ENCODE measurements around the gene PATZ1. TPM values are rescaled to one million over a fixed set of nuclear protein-coding genes. Genes with fewer than 3 reads are reported as not detected.
"Not testable (repeated sequence)": the region's sequence is repeated elsewhere in the genome, so short reads cannot be mapped to it uniquely, and the experiment has no call there.

PATZ1 gene
- total RNA-seq, 1 donor from 2014 or later: 19.8 TPM

GRCh38 chr22:31354515-31354914 is 8.4 kb upstream of the PATZ1 start:
- Histone ChIP-seq H3K4me1 (ENCODE audit: control insufficient read depth in 3 of 3, insufficient read depth in 3 of 3, low read length in 3 of 3) (no peaks in the 10 kb centered on the region), H3K27ac (ENCODE audit: low read depth, low read length) (no peak overlapping the region), H3K27me3 (ENCODE audit: control insufficient read depth in 3 of 3, insufficient read depth in 3 of 3, low read length in 3 of 3) (peaks cover 2 to 9% (median 5%) of the 10 kb centered on the region in 3 donors), H3K9me3 (ENCODE audit: control insufficient read depth in 3 of 3, low read length in 3 of 3) (no peaks in the 10 kb centered on the region), H3K36me3 (ENCODE audit: control insufficient read depth in 3 of 3, insufficient read depth in 3 of 3, low read length in 3 of 3) (no peaks in the 10 kb centered on the region), H3K9ac (ENCODE audit: low read depth in 1 of 3, low read length in 3 of 3) (no peak overlapping the region), H3K4me3 (ENCODE audit: low read length in 3 of 3) (no peak overlapping the region)

GRCh38 chr22:31350410-31350863 is 4.3 kb upstream of the PATZ1 start:
- Histone ChIP-seq H3K9ac (ENCODE audit: low read depth in 1 of 3, low read length in 3 of 3) (no peak overlapping the region), H3K36me3 (ENCODE audit: control insufficient read depth in 3 of 3, insufficient read depth in 3 of 3, low read length in 3 of 3) (no peaks in the 10 kb centered on the region), H3K4me3 (ENCODE audit: low read length in 3 of 3) (no peak overlapping the region), H3K27me3 (ENCODE audit: control insufficient read depth in 3 of 3, insufficient read depth in 3 of 3, low read length in 3 of 3) (peaks cover 2 to 9% (median 5%) of the 10 kb centered on the region in 3 donors), H3K4me1 (ENCODE audit: control insufficient read depth in 3 of 3, insufficient read depth in 3 of 3, low read length in 3 of 3) (peaks cover 8 to 10% (median 10%) of the 10 kb centered on the region in 3 donors), H3K27ac (ENCODE audit: low read depth, low read length) (no peak overlapping the region), H3K9me3 (ENCODE audit: control insufficient read depth in 3 of 3, low read length in 3 of 3) (no peaks in the 10 kb centered on the region)

GRCh38 chr22:31349960-31350359 is 3.8 kb upstream of the PATZ1 start:
- Histone ChIP-seq H3K27ac (ENCODE audit: low read depth, low read length) (no peak overlapping the region), H3K36me3 (ENCODE audit: control insufficient read depth in 3 of 3, insufficient read depth in 3 of 3, low read length in 3 of 3) (no peaks in the 10 kb centered on the region), H3K4me3 (ENCODE audit: low read length in 3 of 3) (no peak overlapping the region), H3K9me3 (ENCODE audit: control insufficient read depth in 3 of 3, low read length in 3 of 3) (no peaks in the 10 kb centered on the region), H3K27me3 (ENCODE audit: control insufficient read depth in 3 of 3, insufficient read depth in 3 of 3, low read length in 3 of 3) (peaks cover 0 to 9% (median 5%) of the 10 kb centered on the region in 3 donors), H3K9ac (ENCODE audit: low read depth in 1 of 3, low read length in 3 of 3) (no peak overlapping the region), H3K4me1 (ENCODE audit: control insufficient read depth in 3 of 3, insufficient read depth in 3 of 3, low read length in 3 of 3) (peaks cover 13 to 15% (median 14%) of the 10 kb centered on the region in 3 donors)

GRCh38 chr22:31348766-31349165 is 2.6 kb upstream of the PATZ1 start:
- Histone ChIP-seq H3K4me1 (ENCODE audit: control insufficient read depth in 3 of 3, insufficient read depth in 3 of 3, low read length in 3 of 3) (peaks cover 24 to 27% (median 26%) of the 10 kb centered on the region in 3 donors), H3K27ac (ENCODE audit: low read depth, low read length) (no peak overlapping the region), H3K9ac (ENCODE audit: low read depth in 1 of 3, low read length in 3 of 3) (no peak overlapping the region), H3K4me3 (ENCODE audit: low read length in 3 of 3) (no peak overlapping the region), H3K9me3 (ENCODE audit: control insufficient read depth in 3 of 3, low read length in 3 of 3) (no peaks in the 10 kb centered on the region), H3K27me3 (ENCODE audit: control insufficient read depth in 3 of 3, insufficient read depth in 3 of 3, low read length in 3 of 3) (peaks cover 0 to 9% (median 5%) of the 10 kb centered on the region in 3 donors), H3K36me3 (ENCODE audit: control insufficient read depth in 3 of 3, insufficient read depth in 3 of 3, low read length in 3 of 3) (peaks cover 0 to 4% (median 2%) of the 10 kb centered on the region in 3 donors)

- H3K36me3 ChIP-seq (ENCODE audit: control insufficient read depth in 3 of 3, insufficient read depth in 3 of 3, low read length in 3 of 3); H3K9me3 ChIP-seq (ENCODE audit: control insufficient read depth in 3 of 3, low read length in 3 of 3); H3K27me3 ChIP-seq (ENCODE audit: control insufficient read depth in 3 of 3, insufficient read depth in 3 of 3, low read length in 3 of 3): not testable (repeated sequence)
- H3K4me3 ChIP-seq (ENCODE audit: low read length in 3 of 3): peak overlapping the region; percentile 78 to 85 (median 81)
- peaks cover 31 to 35% (median 34%) of the 10 kb centered on the region in 3 donors for H3K4me1 ChIP-seq (ENCODE audit: control insufficient read depth in 3 of 3, insufficient read depth in 3 of 3, low read length in 3 of 3)
- H3K27ac ChIP-seq (ENCODE audit: low read depth, low read length): peak overlapping the region; percentile 69
- H3K9ac ChIP-seq (ENCODE audit: low read depth in 1 of 3, low read length in 3 of 3): peak overlapping the region; percentile 78 to 90 (median 84)
Observed at GRCh38 chr22:31348009-31348337, 1.8 kb upstream of the PATZ1 start.

- Histone ChIP-seq H3K4me1 (ENCODE audit: control insufficient read depth in 3 of 3, insufficient read depth in 3 of 3, low read length in 3 of 3) (peaks cover 35 to 40% (median 39%) of the 10 kb centered on the region in 3 donors), H3K36me3 (ENCODE audit: control insufficient read depth in 3 of 3, insufficient read depth in 3 of 3, low read length in 3 of 3) (peaks cover 0 to 9% (median 8%) of the 10 kb centered on the region in 3 donors), H3K9me3 (ENCODE audit: control insufficient read depth in 3 of 3, low read length in 3 of 3) (no peaks in the 10 kb centered on the region), H3K27ac (ENCODE audit: low read depth, low read length) (peak overlapping the region; percentile 69), H3K27me3 (ENCODE audit: control insufficient read depth in 3 of 3, insufficient read depth in 3 of 3, low read length in 3 of 3) (peaks cover 0 to 5% (median 5%) of the 10 kb centered on the region in 3 donors), H3K9ac (ENCODE audit: low read depth in 1 of 3, low read length in 3 of 3) (peak overlapping the region; percentile 78 to 90 (median 84)), H3K4me3 (ENCODE audit: low read length in 3 of 3) (peak overlapping the region; percentile 78 to 85 (median 81))
Observed at GRCh38 chr22:31347251-31348008, 1.3 kb upstream of the PATZ1 start.

- Histone ChIP-seq H3K27me3 (ENCODE audit: control insufficient read depth in 3 of 3, insufficient read depth in 3 of 3, low read length in 3 of 3) (peaks cover 0 to under 1% (median under 1%) of the 10 kb centered on the region in 3 donors), H3K9me3 (ENCODE audit: control insufficient read depth in 3 of 3, low read length in 3 of 3) (no peaks in the 10 kb centered on the region), H3K27ac (ENCODE audit: low read depth, low read length) (peak overlapping the region; percentile 69), H3K9ac (ENCODE audit: low read depth in 1 of 3, low read length in 3 of 3) (peak overlapping the region; percentile 78 to 90 (median 84)), H3K4me3 (ENCODE audit: low read length in 3 of 3) (peak overlapping the region; percentile 78 to 85 (median 81)), H3K36me3 (ENCODE audit: control insufficient read depth in 3 of 3, insufficient read depth in 3 of 3, low read length in 3 of 3) (peaks cover 0 to 15% (median 14%) of the 10 kb centered on the region in 3 donors), H3K4me1 (ENCODE audit: control insufficient read depth in 3 of 3, insufficient read depth in 3 of 3, low read length in 3 of 3) (peaks cover 35 to 45% (median 41%) of the 10 kb centered on the region in 3 donors)
Observed at GRCh38 chr22:31346733-31347250, 646 bp upstream of the PATZ1 start.

- Histone ChIP-seq H3K27me3 (ENCODE audit: control insufficient read depth in 3 of 3, insufficient read depth in 3 of 3, low read length in 3 of 3) (no peaks in the 10 kb centered on the region), H3K4me1 (ENCODE audit: control insufficient read depth in 3 of 3, insufficient read depth in 3 of 3, low read length in 3 of 3) (peaks cover 35 to 52% (median 41%) of the 10 kb centered on the region in 3 donors), H3K9ac (ENCODE audit: low read depth in 1 of 3, low read length in 3 of 3) (peak overlapping the region in 2 of 3 donors; percentile 56 to 79), H3K9me3 (ENCODE audit: control insufficient read depth in 3 of 3, low read length in 3 of 3) (no peaks in the 10 kb centered on the region), H3K4me3 (ENCODE audit: low read length in 3 of 3) (peak overlapping the region; percentile 45 to 77 (median 73)), H3K36me3 (ENCODE audit: control insufficient read depth in 3 of 3, insufficient read depth in 3 of 3, low read length in 3 of 3) (peaks cover 0 to 26% (median 25%) of the 10 kb centered on the region in 3 donors), H3K27ac (ENCODE audit: low read depth, low read length) (peak overlapping the region; percentile 19)
Observed at GRCh38 chr22:31345331-31346254, 553 bp downstream of the PATZ1 start.

GRCh38 chr22:31344578-31345330 is 1.4 kb downstream of the PATZ1 start:
- H3K27me3 ChIP-seq (ENCODE audit: control insufficient read depth in 3 of 3, insufficient read depth in 3 of 3, low read length in 3 of 3): no peaks in the 10 kb centered on the region
- no peaks in the 10 kb centered on the region for H3K9me3 ChIP-seq (ENCODE audit: control insufficient read depth in 3 of 3, low read length in 3 of 3)
- H3K9ac ChIP-seq (ENCODE audit: low read depth in 1 of 3, low read length in 3 of 3): peak overlapping the region in 2 of 3 donors; percentile 56 to 68
- H3K36me3 ChIP-seq (ENCODE audit: control insufficient read depth in 3 of 3, insufficient read depth in 3 of 3, low read length in 3 of 3): peaks cover 5 to 34% (median 34%) of the 10 kb centered on the region in 3 donors
- peak overlapping the region; percentile 19 for H3K27ac ChIP-seq (ENCODE audit: low read depth, low read length)
- peak overlapping the region; percentile 45 to 77 (median 73) for H3K4me3 ChIP-seq (ENCODE audit: low read length in 3 of 3)
- peaks cover 35 to 55% (median 44%) of the 10 kb centered on the region in 3 donors for H3K4me1 ChIP-seq (ENCODE audit: control insufficient read depth in 3 of 3, insufficient read depth in 3 of 3, low read length in 3 of 3)

Measured in skeletal muscle tissue (tissue), 4 donors.